ENCODE measurements around the gene KCNT1.

Gene KCNT1

DNA sequence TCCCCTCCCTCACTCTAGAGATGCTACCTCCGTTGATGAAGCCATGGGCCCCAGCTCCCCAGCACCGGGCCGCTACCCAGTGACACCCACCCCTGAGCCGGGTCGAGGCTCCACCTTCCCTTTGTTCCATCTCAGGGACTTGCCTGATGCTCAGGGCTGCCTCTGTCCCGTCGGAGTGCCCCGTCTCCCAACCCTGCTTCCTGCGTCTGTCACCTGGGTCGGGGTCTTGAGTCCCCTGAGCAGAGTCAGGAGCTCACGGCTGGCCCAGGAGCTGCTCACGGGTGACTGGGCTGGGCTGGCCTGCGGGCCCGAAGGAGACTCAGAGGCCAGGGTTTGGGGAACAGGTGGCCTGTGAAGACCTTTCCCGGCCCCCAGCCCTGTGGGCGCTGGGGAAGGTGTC lies 85.3 kb downstream of the KCNT1 start:
- no peak for DNase-seq

DNA sequence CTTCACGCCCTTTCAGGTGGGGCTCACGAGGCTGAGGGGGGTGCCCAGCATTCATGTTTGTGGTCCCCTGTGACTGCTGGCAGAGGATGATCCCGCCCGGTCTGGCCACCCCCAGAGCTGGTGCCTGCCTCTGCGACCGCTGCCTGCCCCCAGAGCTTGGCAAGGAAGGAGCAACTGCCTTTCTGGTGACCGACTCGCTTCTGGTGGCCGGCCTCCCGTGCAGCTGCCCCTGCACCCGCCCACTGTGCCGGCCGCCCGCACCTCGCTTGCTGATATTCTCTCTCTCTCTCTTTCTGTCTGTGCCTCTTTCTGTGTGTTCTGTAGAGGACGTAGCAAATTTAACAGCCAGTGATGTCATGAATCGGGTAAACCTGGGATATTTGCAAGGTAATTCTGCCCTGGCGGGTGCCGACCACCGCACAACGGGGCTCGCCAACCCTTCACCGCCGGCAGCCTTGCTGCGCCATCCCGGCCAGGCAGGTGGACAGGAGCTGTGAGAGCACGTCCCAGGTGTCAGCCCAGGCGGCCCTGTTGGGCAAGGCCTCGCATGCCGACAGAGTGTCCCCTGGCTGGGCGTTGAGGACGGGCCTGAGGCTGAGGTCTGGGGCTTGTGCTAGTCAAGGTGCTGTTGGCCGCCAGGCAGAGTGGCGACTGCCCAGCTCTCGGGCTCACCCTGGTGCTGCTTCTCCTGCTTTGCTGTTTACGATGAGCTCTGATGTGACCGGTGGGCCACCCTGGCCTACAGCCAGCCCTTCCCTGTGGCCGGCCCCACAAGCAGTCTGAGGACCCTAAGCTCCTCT lies 86.0 kb downstream of the KCNT1 start:
- no peak for DNase-seq

DNA sequence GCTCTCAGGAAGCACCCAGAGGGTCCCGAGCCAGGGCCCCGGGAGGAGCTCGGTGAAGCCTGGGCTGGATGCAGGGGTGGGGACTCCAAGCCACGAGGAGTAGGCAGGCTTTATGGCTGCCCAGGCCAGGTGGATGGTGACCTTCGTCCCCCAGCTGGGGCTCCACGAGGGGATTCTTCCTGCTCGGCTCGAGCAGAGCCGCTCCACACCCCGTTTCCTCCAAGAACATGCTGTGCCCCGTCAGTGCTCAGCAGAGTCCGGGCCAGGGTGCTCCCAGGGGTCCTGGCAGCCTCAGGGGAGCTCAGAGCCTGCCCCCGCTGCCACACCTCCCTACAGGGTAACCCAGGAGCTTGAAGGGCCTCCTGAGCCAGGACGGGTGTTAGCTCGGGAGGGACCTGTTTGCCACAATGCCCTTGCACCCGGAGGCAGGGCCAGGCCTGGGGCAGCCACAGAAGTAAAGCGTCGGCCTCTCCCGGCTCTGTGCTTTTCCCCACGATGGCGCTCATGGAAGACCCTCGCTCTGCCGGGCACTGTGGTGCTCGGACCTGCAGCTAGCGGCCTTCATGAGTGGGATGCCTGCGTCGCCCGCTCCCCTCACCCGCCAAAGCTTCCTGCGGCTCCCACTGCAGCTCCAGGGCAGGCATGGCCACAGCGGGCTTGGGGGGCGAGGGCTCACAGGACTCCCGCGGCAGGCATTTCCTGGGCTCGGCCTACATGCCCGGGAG lies 86.8 kb downstream of the KCNT1 start:
- no peak for DNase-seq

DNA sequence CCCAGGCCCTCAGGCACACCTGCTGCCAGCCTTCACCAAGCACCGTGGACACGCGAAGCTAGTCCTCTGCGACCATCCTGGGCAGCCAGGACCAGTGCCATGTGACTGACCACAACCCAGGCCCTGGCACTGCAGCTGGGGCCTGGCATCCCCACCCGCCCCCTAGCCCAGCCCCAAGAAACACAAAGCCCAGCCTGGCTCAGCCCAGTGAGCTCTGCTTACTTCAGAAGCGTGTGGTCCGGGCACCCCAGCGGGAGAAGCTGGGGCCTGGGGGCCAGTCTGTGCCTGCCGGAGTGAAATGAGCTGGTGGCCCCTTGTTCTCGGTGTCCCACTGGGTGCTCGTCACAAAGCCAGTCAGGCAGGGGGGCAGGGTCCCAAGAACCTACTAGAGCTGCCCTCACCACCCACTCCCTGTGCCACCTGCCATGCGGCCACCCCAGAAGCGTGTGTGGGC lies 87.9 kb downstream of the KCNT1 start:
- DNase-seq, result no peak

DNA sequence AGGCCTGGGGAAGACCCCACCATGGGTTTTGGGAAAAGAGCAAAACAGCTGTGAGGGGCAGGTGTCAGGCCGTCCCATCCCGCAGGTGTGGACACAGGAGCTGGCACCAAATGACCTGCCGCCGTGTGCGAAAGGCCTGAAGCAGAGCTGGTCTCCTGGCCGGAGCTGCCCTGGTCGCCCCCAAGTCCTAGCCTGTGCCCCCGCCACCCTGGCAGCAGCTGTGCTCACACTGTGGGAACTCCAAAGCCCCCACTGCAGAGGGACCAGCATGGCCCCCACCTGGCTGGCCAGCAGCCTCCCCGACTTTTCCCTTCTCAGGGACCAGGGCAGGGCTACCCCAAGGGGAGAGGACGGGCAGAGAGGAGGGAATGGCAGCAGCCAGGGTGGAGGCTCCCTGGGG lies 88.4 kb downstream of the KCNT1 start:
- DNase-seq, result no peak

DNA sequence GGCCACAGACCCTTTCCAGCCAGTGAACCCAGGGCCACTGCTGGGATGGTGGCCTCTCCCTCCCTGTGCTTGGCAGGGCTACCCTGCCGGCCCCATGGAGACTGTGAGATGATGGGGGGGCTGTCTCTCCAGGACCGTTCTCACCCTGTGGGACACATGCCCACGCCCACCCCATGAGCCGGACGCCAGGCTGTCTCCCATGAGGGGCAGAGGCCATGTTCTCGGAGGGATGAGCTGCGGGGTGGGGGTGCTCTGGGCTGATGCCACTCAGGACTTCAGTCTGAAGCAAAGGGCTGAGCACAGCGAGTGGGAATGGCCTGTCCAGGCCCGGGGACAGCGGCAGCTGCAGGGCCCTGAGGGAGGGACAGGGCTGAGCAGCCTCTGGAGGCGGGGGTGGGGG lies 88.9 kb downstream of the KCNT1 start:
- no peak for DNase-seq

DNA sequence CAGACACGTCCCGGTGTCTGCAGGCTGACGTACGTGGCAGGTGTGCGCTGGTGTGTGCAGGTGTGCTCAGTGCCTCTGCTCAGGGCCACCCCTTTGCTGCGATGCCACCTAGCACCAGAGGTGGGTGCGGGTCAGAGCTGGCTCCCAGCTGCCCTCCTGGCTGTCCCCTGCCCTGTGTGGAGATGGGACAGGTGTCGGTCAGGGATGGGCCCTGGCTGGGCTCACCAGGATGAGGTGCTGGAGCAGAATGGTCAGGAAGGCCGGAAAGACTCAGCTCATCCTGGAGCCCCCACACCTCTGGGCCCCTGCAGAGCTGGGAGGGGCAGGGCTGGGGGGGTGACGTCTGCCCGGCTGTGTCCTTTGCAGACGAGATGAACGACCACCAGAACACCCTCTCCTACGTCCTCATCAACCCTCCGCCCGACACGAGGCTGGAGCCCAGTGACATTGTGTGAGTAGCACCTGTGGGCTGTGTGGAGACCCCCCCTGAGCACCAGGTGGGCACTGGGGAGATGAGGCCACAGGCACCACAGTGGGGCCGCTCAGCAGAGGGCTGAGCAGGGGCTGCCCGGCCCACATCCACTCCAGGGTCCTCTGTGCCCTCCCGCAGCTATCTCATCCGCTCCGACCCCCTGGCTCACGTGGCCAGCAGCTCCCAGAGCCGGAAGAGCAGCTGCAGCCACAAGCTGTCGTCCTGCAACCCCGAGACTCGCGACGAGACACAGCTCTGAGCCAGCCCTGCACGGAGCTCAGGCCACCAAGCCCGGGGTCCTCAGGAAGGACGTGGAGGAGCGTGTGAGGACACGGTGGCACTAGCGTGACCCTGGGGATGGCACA lies 89.7 kb downstream of the KCNT1 start:
- DNase-seq, result no peak

DNA sequence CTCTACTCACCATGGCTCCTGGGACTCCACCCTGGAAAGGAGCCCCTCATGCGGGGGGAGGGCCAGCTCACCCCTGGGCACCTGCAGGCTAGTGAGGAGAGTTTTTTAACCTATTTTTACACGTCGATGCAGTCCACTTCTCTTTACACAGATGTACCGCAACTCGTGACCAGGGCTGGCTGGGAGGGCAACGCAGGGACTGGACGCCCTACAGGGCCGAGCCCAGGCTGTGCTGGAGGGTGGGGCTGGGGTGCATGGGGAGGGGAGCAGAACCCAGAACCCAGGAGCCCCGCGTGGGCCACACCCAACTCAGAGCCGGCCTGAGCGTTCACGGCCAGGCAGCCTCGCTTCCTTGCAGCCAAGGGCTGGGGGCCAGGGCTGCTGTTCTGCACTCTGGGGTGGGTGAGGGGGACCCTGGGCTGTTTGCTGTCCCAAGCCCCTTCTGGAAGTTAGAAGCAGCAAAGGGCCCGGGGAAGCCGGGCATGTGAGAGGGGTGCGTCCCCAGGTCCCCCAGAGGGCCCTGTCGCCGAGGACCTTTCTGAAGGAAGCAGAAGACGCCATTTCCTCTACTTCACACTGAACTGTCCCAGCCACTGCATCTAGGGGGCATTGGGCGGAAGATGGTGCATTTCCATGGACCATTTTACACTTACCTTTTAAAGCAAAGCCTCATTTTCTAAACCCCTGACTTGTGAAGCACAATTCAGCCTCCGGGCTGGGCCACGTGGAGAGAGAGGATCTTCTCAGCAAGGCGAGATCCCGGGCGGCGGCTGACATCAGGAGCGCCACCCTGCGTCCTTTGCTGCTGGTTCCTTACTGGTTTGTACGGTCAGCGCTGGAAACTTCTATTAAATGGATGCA lies 90.5 kb downstream of the KCNT1 start:
- DNase-seq, result no peak

DNA sequence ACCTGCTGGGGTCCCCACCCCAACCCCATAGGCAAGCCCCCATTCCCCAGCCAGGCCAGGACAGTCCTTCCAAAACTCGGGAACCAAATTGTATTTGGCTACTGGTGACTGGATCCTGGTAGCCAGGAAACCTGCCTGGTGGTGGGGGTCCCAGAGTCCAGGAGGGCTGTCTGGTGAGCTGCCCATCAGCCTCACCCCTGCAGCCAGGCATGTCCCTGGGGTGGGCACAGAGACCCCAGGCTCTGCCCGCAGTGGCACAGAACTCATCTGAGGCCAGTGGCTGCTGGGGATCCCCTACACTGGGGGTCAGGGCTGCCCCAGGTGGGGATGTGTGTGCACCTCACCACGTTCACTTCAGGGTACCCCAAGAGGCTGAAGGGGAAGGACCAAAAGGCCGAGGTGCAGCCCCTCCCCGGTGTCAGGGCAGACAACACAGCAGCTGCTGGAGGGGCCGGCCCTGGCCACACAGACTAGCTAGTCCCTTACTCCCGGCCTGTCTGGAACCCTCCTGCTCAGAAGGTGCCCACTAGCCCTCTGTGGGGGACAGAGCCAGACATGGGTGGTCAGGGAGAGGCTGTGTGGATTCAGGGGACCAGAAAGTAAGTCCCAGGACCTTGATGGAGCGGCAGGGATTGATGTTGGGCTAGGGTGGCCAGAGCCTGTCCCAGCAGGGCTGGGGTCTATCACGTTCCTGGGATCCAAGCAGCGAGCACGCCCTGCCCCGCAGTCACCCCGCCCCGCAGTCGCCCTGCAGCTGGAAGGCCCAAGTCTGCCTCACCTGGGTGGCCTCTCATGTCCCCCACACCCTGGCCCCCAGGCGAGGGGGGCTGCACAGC lies 91.5 kb downstream of the KCNT1 start:
- no peak for DNase-seq

DNA sequence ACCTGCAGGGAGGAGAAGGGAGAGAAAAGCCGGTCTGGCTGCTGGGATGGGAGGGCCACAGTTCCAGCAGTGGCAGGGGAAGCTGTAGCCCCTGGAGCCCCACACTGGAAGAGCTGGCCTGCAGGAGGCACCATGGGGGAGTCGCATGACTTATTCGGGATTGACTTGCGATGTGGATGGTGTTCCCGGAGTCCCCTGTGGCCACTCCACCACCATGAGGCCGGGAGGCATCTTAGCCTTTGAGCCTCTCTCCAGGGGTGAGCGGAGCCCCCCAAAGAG lies 92.0 kb downstream of the KCNT1 start:
- DNase-seq, result no peak

DNA sequence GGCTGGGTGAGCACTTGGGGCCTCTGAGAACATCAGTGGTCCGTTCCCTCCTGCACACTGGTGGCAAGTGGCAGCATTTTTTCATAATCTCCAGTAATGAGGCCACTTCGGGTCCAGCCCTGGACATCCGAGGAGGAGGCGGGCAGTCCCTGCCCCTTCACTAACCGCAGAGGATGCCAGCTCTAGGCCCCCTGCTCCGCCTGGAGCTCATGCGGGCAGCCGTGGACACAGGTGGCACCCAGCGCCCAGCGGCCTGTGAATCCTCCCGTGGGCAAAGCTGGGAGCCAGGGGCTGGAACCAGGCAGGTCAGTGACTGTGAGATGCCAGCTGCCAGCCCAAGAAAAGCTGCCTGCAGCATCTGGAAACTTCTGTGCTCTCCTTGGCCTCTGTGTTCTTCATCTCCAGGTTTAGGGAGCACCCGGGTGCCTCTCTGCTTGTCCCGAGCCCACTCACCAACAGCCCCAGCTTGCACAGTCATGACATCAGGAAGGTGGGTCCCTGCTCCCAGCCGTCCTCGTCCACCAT lies 92.4 kb downstream of the KCNT1 start:
- no peak for DNase-seq

DNA sequence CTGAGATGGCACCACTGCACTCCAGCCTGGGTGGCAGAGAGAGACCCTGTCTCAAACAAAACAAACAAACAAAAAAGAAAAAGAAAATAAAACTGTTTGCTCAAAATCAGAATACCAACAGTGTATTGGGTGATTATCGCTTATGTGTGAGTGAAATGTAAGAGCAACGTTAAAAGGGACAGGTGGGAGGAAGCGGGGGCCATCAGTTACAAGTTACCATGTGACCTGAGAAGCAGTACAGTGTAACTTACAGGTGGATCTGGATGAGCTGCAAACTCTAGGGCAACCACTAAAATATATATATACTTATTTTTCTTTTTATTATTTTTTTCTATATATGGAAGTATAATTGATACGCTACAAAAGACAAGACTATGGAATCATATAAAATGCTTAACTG lies 93.4 kb downstream of the KCNT1 start:
- DNase-seq, result no peak

DNA sequence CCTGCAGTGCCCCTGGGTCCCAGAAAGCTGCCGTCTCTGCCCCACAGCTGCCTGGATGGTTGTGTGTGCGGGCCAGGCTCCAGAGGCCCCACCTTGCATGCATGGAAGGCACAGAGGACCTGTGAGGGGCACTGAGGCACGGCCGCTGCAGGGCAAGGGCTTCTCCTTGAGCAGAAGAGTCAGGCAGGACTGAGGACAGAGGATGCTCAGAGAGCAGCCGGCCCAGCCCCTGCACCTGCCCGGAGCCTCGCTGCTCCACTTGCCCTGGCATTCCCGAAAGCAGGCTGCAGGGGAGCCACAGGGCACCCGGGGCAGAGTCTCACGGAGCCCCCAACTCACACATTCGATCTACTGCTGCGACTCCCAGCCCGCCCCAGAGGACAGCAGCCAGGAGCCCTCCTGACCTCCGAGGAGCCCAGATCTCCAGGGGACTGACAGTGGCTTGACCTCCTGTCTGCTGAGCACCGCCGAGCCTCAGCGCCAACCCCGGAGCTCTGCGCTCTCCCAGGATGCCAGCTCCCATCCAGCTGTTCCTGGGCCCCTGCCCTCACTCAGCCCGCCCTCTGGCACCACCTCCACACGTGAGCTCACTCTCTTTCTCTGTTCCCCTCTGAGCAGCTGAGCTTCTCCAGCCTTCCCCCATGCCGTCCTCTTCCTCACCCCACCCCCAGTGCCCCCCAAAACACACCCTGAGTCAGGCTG lies 95.0 kb downstream of the KCNT1 start:
- no peak for DNase-seq

DNA sequence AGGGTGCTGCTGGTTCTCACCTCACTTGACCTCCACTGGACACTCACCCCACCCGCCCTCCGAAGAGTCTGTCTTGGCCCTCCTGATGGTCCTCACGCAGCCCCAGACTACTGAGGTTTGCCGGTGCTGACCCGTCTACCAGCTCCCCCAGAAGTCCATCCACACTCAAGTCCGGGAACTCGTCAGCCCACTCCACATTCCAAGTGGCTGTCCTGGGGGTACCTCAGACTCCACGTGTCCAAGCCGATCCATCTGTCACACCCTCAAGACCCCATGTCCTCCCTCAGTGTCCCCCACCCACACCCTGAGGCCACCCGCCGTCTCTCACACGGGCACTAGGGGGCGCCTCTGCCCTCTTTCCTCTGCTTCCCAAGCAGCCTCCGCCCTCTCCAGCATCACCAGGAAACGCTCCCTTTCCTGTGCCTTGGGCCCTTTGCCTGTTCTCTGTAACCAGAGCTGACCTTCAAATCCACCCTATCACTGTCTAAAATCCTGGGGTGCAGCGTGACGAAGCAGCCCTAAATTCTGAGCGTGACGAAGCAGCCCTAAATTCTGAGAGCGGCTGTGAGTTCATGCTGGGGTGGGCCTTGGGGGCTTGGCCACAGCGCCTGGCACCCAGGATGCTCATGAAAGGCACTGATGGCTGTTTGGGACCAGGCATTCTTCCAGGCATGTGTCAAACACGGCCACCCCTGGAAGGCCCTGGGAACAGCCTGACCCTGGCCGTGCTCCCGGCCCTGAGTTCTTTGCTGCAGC lies 95.7 kb downstream of the KCNT1 start:
- DNase-seq, result peak; percentile 7

DNA sequence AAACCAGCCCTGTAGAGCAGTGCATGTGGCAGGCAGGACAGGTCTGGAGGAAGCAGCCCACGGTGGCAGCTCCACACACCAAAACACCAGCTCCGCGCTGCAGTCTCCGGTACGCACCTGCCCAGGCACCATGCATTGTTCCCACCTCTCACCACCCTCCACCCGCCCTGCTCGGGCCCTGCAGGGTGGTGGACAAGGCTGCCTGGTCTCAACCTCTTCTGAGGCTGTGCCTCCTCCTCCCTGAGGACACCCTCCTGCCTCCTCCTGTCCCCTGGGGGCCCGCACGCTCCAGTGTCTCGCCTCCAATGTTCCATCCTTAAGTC lies 96.2 kb downstream of the KCNT1 start:
- DNase-seq, result no peak

DNA sequence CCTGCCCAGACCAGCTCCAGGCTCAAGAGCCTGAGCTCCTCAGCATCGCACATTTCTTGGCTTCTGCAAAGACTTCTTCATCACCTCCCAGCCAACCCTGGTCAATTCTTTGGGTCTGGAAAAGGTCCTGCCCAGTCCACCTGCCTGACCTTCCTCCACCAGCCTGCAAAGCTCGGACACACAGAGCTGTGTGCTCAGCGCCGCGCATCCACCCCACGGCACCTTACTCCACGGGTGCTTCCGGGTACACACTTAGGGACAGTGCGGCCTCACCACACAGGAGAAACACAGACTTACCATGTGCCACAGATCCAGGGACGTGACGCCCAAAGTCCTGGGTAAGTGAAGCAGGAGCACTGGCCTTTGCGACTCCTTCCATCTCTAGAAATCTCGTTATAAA lies 97.3 kb downstream of the KCNT1 start:
- no peak for DNase-seq

DNA sequence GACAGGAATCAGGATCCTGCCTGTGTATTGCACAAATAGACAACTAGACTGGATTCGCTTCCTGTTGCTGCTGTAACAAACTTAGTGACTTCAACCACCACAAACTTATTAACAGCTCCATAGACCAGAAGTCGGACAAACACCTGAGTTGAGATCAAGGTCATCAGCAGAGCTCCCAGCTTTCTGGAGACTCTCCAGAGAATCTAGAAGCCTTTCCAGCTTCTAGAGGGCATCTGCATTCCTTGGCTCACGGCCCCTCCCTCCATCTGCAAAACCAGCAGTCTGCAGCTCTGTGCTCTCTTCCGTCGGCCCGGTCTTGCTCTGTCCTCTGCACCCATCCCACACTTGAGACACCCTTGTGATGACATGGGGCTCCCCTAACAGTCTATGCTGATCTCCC lies 99.1 kb downstream of the KCNT1 start:
- no peak for DNase-seq

DNA sequence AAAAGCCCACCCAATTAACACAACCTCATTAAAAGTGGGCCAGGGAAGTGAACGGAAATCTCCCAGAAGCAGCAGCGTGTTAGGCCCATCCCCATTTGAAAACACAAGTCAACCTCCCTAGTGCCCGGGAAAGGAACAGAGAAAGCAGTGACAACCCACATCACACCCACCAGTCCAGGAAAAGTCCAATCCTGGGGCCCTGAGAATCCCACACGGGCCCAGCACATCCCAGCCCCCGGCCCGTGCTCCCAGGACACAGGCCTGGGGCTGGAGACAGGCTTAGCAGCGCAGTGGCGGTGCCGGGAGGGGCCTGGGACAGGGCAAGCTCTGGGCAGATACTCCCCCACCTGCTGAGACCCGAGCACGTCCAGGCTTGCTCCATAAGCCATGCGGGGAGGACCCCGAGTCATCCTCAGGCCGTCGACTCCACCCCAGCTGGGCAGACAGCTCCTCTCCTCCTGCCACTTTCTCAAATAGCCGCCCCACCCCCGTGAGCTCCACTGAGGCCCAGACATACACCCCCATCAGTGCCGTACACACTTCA lies 101.0 kb downstream of the KCNT1 start:
- DNase-seq, result no peak

DNA sequence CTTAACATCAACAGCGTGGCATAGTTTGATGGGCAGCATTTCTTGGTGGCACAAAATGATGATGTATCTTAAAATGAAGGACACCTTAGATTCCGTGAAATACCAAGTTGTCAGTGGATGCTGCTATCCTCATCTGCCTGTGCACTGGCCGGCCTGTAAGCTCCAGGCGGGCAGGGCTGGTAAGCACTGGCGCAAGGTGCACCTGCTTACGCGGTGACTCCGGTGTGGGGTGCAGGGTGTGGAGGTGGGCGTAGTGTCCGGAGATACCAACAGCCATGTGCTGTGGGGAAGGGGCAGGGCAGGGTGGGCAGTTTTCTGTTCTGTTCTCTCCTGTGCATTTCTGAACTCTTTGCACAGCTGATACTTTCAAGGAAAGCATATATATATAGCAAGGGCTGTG lies 101.5 kb downstream of the KCNT1 start:
- DNase-seq, result no peak

Measured in NCI-H226 (cell line).